Calu3 (cell line): ENCODE results near the gene CORO6. TPM values are rescaled to one million over a fixed set of nuclear protein-coding genes. Genes with fewer than 3 reads are reported as not detected.

Experiments used
- BruUV-seq: library from RNA; stranded (reverse); fragments of 400-500 nt; replicated peaks from 2 replicates; lab custom pipeline; 2021; lab: Mats Ljungman, UMichigan
- CTCF ChIA-PET: fragments of 300-600 bp; sonication (Branson Sonifier 250); formaldehyde crosslinking; loops from one replicate; lab custom pipeline; 2022; ENCODE audit warnings: antibody characterized with exemption; lab: Charles Lee
- DNase-seq: peaks from one replicate; pipeline ENCODE4 v3.0.0; 2022
- H3K27ac Mint-ChIP-seq: one replicate; pipeline ENCODE4 v1.8.0; 2022; ENCODE audit warnings: mixed read lengths; ENCODE audit not compliant: unreplicated experiment
- H3K27me3 Mint-ChIP-seq: one replicate; pipeline ENCODE4 v1.8.0; 2022; ENCODE audit warnings: mixed read lengths; ENCODE audit not compliant: unreplicated experiment
- H3K36me3 Mint-ChIP-seq: one replicate; pipeline ENCODE4 v1.8.0; 2022; ENCODE audit warnings: mild to moderate bottlenecking, moderate library complexity, mixed read lengths; ENCODE audit not compliant: insufficient read depth, unreplicated experiment
- H3K4me1 Mint-ChIP-seq: one replicate; pipeline ENCODE4 v1.8.0; 2022; ENCODE audit warnings: mild to moderate bottlenecking, low read depth, mixed read lengths; ENCODE audit not compliant: unreplicated experiment
- H3K4me3 Mint-ChIP-seq: one replicate; pipeline ENCODE4 v1.8.0; 2022; ENCODE audit warnings: mild to moderate bottlenecking, low read depth, moderate library complexity, mixed read lengths; ENCODE audit not compliant: unreplicated experiment
- H3K9me3 Mint-ChIP-seq: one replicate; pipeline ENCODE4 v1.8.0; 2022; ENCODE audit warnings: low read depth, mixed read lengths; ENCODE audit not compliant: unreplicated experiment
- intact Hi-C: fragments of 100-400 bp; cut with micrococcal nuclease; formaldehyde crosslinking; loops from one replicate; pipeline ENCODE4 v1.10.0; 2022; ENCODE audit not compliant: unreplicated experiment
- total RNA-seq: library from RNA; stranded (reverse); gene quantifications from 2 replicates; pipeline ENCODE4 v1.2.3, GENCODE V29; 2022
- TF ChIP-seq, protein P1 (sequence below): fragments of 200-600 bp; IDR thresholded peaks from one replicate; pipeline ENCODE4 v1.8.0; 2022; ENCODE audit warnings: antibody characterized with exemption; ENCODE audit not compliant: unreplicated experiment

Gene CORO6
- total RNA-seq, 1 experiment from 2014 or later = 0.47 TPM

DNA sequence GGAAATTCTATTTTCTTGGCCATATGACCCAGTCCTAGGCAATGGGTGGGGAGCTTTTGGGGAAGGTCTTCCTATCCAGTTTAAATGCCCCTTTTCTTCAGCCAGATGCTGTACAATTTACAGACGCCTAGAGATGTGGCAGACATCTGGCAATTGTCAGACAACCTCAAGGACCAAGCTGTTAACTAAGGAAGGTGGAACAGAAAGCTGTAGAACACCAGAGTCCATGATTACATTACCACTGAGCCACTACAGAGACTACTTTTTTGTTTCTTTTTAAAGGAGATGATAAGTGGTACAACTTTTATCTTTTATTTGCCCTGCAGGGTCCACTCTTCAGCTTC lies 21.1 kb upstream of the CORO6 start:
- Mint-ChIP-seq H3K4me3 (no peak overlapping the region), H3K36me3 (no peaks in the 10 kb centered on the region), H3K27ac (no peak overlapping the region), H3K9me3 (no peaks in the 10 kb centered on the region), H3K4me1 (peaks cover 10% of the 10 kb centered on the region), H3K27me3 (no peaks in the 10 kb centered on the region)
- TF ChIP-seq, protein P1, sequence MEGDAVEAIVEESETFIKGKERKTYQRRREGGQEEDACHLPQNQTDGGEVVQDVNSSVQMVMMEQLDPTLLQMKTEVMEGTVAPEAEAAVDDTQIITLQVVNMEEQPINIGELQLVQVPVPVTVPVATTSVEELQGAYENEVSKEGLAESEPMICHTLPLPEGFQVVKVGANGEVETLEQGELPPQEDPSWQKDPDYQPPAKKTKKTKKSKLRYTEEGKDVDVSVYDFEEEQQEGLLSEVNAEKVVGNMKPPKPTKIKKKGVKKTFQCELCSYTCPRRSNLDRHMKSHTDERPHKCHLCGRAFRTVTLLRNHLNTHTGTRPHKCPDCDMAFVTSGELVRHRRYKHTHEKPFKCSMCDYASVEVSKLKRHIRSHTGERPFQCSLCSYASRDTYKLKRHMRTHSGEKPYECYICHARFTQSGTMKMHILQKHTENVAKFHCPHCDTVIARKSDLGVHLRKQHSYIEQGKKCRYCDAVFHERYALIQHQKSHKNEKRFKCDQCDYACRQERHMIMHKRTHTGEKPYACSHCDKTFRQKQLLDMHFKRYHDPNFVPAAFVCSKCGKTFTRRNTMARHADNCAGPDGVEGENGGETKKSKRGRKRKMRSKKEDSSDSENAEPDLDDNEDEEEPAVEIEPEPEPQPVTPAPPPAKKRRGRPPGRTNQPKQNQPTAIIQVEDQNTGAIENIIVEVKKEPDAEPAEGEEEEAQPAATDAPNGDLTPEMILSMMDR = no peak
- no TSS peak for BruUV-seq
- CTCF ChIA-PET = interaction anchor here (0.6 to 1.5 kb wide), 3 partner anchors 21 to 221 kb away, joined by 3 to 5 read pairs (median 3); no protein-coding TSS in a partner anchor
- intact Hi-C loops = no loop called here
- no peak for DNase-seq

DNA sequence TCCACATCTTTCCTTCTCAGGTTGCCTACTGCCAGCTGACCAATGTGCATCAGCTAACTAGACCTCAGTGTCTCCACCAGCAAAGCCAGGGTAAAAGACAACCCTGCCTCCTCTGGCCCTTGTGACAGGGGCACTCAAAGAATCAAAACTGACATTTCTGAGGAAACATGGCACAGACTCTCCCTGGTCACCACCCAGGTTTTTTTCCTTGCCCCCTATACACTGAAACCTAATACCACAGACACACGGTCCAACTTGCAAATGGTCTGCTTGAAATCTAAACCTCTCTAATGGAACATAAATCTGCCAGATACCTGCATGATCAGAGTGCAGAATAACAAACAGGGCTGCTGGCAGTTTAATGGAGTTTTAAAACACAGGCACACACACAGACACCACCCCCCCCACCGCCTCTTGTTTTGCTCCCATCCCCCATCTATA lies 19.5 kb upstream of the CORO6 start:
- intact Hi-C loops = no loop called here
- TF ChIP-seq, protein P1 = no peak
- BruUV-seq = no TSS peak
- H3K9me3 Mint-ChIP-seq = no peaks in the 10 kb centered on the region
- CTCF ChIA-PET = interaction anchor here (1.0 kb wide), 1 partner anchor 12 kb away, joined by 3 read pairs; no protein-coding TSS in a partner anchor
- H3K27ac Mint-ChIP-seq = no peak overlapping the region
- no peaks in the 10 kb centered on the region for H3K27me3 Mint-ChIP-seq
- no peaks in the 10 kb centered on the region for H3K36me3 Mint-ChIP-seq
- H3K4me1 Mint-ChIP-seq = peaks cover 18% of the 10 kb centered on the region
- H3K4me3 Mint-ChIP-seq = no peak overlapping the region
- DNase-seq = no peak

DNA sequence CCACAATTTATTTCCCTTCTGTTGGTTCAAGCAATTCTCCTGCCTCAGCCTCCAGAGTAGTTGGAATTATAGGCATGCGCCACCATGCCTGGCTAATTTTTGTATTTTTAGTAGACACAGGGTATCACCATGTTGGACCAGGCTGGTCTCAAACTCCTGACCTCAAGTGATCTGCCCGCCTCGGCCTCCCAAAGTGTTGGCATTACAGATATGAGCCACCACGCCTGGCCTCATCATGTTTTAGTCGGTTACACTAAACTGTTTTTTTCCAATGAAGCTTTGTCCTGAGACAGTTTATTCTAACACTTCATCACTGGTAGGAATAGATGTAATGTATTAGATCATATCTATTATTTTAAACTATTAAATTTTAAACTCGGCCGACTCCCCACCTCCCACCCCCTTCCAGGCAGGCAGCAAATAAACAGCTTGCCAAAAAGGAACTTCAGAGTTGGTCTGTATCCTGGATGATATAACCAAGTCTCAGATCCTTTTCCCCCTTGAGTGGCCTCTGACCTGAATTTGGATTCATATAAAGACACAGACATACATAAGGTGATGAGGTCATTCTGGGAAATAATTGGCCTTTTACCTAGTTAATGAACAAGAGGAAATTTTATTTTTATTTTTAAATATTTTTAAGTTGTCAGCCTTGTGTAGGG lies 18.4 kb upstream of the CORO6 start:
- no peak overlapping the region for H3K4me3 Mint-ChIP-seq
- BruUV-seq = no TSS peak
- H3K9me3 Mint-ChIP-seq = no peaks in the 10 kb centered on the region
- peaks cover 18% of the 10 kb centered on the region for H3K4me1 Mint-ChIP-seq
- no peaks in the 10 kb centered on the region for H3K36me3 Mint-ChIP-seq
- no peaks in the 10 kb centered on the region for H3K27me3 Mint-ChIP-seq
- TF ChIP-seq, protein P1 = no peak
- no peak overlapping the region for H3K27ac Mint-ChIP-seq
- no peak for DNase-seq
- CTCF ChIA-PET = interaction anchor here (0.5 to 1.0 kb wide), 2 partner anchors 13 to 322 kb away, joined by 3 to 4 read pairs; no protein-coding TSS in a partner anchor
- intact Hi-C loops = no loop called here

DNA sequence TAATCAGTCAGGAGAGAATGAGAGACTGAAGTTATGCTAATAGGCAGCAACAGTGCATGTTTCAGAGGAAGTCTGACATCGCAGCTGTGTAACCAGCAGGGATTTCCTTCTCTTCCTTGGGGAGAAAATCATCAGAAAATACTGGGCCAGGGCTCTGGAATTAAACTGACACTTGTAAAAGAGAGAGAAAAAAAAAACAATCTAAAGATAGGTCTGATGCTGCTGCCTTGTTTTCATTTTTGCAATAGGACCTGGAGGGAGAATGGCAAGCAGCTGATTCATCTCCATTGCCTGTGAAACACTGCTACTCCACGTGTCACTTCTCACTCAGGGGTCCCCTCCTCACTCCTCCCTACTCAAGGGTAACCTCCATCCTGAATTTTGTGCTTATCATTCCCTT lies 17.7 kb upstream of the CORO6 start:
- no TSS peak for BruUV-seq
- TF ChIP-seq, protein P1 = no peak
- Mint-ChIP-seq H3K4me3 (no peak overlapping the region), H3K4me1 (peaks cover 18% of the 10 kb centered on the region), H3K9me3 (no peaks in the 10 kb centered on the region), H3K27ac (no peak overlapping the region), H3K36me3 (no peaks in the 10 kb centered on the region), H3K27me3 (no peaks in the 10 kb centered on the region)
- DNase-seq = no peak
- CTCF ChIA-PET = interaction anchor here (0.5 to 2.1 kb wide), 4 partner anchors 23 to 453 kb away, joined by 4 to 69 read pairs (median 10); no protein-coding TSS in a partner anchor
- intact Hi-C loops = no loop called here
